ENCODE data around the gene HMX1. TPM values are rescaled to one million over a fixed set of nuclear protein-coding genes. Genes with fewer than 3 reads are reported as not detected.

HMX1 gene
- total and polyA plus RNA-seq, 10 of the 15 experiments (the other 5 are each of a cell fraction or from before 2014, with no cell fraction given), result not detected

DNA sequence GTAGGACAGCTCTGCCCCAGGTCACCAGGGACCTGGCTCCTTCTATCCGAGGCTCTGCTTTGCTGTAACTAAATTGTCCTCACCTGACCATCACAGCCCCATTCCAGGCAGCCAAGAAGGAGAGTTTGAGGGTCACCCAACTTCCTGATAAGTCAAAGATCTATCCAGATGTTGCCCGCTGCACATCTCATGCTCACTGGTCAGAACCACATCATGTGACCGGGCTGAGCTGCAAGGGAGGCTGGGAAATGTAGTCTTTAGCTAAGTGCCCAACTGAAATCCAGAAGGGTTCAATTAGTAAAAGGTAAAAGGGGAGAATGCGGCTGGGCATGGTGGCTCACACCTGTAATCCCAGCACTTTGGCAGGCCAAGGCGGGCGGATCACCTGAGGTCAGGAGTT lies 18.4 kb downstream of the HMX1 start (continued):
- TF ChIP-seq YY1 (IDR thresholded peaks at IDR 0.05; ENCODE audit: low read depth, low read length), result no peak

DNA sequence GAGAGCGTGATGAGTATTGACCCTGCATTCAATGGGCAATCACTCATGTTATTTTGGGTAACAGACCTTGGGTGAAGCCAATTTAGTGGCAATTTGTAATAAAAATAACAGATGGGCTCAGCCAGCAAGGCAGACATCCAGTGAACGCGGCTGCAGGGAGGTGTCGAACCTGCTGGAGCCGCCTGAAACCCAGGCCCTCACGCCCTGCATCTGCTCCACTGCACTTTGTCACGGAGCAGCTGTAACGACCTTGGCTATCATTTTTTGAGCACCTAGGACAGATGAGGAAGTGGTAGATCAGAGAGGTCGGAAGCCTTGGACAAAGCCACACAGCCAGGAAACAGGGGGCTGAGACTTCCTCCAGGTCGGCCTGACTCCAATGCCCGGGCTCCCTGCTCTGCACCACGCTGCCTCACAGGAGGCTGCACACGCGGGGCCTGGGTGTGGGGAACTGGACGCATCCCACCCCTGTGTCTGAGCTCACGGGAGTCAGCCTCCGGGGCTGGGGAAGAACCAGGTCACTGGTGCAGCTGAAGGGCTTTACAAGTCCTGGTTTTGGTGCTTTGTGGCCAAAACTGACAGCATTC lies 19.4 kb downstream of the HMX1 start:
- ChIA-PET RAD21 (ENCODE audit: unreplicated experiment) (no interaction called here), SMC1A (ENCODE audit: uncharacterized antibody, unreplicated experiment) (no interaction called here), POLR2A (no interaction called here), CTCF (no interaction called here)
- no peak for ATAC-seq
- Histone ChIP-seq H3K9me3 (replicated peaks; ENCODE audit: control insufficient read depth, insufficient read depth, low read length) (no peaks in the 10 kb centered on the region; the same call in 2 of the 3 replicates), H3K4me2 (ENCODE audit: control insufficient read depth, insufficient read depth) (no peak overlapping the region), H3K4me3 (no peak overlapping the region), H3K9ac (ENCODE audit: control insufficient read depth, insufficient read depth, low read length) (no peak overlapping the region), H2AFZ (ENCODE audit: control insufficient read depth, low read depth, low read length) (no peak overlapping the region), H3K4me1 (ENCODE audit: control insufficient read depth, insufficient read depth, low read length) (no peaks in the 10 kb centered on the region), H3K27me3 (replicated peaks in 1 of 2; ENCODE audit: control insufficient read depth in 2 of 2, insufficient read depth in 2 of 2, low read length in 1 of 2) (no peaks in the 10 kb centered on the region), H4K20me1 (ENCODE audit: control insufficient read depth, insufficient read depth) (no peaks in the 10 kb centered on the region), H3K36me3 (ENCODE audit: control insufficient read depth in 2 of 2, insufficient read depth in 2 of 2, low read length in 1 of 2) (no peaks in the 10 kb centered on the region), H3K79me2 (ENCODE audit: control insufficient read depth, insufficient read depth, low read length) (no peaks in the 10 kb centered on the region), H3K27ac (ENCODE audit: control insufficient read depth, insufficient read depth) (no peak overlapping the region)
- no peak for FAIRE-seq
- no TSS peak for BruUV-seq (replicated peaks)
- DNase-seq (ENCODE audit: low read depth, low spot score), result no peak
- TF ChIP-seq HDGF (IDR thresholded peaks at IDR 0.05), result no peak
- TF ChIP-seq, protein P1, sequence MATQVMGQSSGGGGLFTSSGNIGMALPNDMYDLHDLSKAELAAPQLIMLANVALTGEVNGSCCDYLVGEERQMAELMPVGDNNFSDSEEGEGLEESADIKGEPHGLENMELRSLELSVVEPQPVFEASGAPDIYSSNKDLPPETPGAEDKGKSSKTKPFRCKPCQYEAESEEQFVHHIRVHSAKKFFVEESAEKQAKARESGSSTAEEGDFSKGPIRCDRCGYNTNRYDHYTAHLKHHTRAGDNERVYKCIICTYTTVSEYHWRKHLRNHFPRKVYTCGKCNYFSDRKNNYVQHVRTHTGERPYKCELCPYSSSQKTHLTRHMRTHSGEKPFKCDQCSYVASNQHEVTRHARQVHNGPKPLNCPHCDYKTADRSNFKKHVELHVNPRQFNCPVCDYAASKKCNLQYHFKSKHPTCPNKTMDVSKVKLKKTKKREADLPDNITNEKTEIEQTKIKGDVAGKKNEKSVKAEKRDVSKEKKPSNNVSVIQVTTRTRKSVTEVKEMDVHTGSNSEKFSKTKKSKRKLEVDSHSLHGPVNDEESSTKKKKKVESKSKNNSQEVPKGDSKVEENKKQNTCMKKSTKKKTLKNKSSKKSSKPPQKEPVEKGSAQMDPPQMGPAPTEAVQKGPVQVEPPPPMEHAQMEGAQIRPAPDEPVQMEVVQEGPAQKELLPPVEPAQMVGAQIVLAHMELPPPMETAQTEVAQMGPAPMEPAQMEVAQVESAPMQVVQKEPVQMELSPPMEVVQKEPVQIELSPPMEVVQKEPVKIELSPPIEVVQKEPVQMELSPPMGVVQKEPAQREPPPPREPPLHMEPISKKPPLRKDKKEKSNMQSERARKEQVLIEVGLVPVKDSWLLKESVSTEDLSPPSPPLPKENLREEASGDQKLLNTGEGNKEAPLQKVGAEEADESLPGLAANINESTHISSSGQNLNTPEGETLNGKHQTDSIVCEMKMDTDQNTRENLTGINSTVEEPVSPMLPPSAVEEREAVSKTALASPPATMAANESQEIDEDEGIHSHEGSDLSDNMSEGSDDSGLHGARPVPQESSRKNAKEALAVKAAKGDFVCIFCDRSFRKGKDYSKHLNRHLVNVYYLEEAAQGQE (IDR thresholded peaks at IDR 0.05; ENCODE audit: low read depth, low read length), result no peak
- no peak for TF ChIP-seq CBX5 (IDR thresholded peaks at IDR 0.05; ENCODE audit: low read depth)
- TF ChIP-seq ZNF622 (IDR thresholded peaks at IDR 0.05), result no peak
- no peak for TF ChIP-seq ZNF24 (IDR thresholded peaks at IDR 0.05)
- no peak for TF ChIP-seq WRNIP1 (IDR thresholded peaks at IDR 0.05; ENCODE audit: borderline replicate concordance, low read depth, low read length)
- no peak for TF ChIP-seq RUNX3 (IDR thresholded peaks at IDR 0.05; ENCODE audit: low read length)
- no peak for TF ChIP-seq EP300 (IDR thresholded peaks at IDR 0.05; ENCODE audit: borderline replicate concordance in 1 of 2, control insufficient read depth in 1 of 2, low read depth in 2 of 2, low read length in 2 of 2)
- TF ChIP-seq, protein P2, sequence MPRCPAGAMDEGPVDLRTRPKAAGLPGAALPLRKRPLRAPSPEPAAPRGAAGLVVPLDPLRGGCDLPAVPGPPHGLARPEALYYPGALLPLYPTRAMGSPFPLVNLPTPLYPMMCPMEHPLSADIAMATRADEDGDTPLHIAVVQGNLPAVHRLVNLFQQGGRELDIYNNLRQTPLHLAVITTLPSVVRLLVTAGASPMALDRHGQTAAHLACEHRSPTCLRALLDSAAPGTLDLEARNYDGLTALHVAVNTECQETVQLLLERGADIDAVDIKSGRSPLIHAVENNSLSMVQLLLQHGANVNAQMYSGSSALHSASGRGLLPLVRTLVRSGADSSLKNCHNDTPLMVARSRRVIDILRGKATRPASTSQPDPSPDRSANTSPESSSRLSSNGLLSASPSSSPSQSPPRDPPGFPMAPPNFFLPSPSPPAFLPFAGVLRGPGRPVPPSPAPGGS (IDR thresholded peaks at IDR 0.05; ENCODE audit: borderline replicate concordance, insufficient read depth, low read depth, low read length, poor library complexity, severe bottlenecking), result no peak
- TF ChIP-seq KLF5 (IDR thresholded peaks at IDR 0.05; ENCODE audit: partially characterized antibody), result no peak
- TF ChIP-seq, protein P3, sequence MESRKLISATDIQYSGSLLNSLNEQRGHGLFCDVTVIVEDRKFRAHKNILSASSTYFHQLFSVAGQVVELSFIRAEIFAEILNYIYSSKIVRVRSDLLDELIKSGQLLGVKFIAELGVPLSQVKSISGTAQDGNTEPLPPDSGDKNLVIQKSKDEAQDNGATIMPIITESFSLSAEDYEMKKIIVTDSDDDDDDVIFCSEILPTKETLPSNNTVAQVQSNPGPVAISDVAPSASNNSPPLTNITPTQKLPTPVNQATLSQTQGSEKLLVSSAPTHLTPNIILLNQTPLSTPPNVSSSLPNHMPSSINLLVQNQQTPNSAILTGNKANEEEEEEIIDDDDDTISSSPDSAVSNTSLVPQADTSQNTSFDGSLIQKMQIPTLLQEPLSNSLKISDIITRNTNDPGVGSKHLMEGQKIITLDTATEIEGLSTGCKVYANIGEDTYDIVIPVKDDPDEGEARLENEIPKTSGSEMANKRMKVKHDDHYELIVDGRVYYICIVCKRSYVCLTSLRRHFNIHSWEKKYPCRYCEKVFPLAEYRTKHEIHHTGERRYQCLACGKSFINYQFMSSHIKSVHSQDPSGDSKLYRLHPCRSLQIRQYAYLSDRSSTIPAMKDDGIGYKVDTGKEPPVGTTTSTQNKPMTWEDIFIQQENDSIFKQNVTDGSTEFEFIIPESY (IDR thresholded peaks at IDR 0.05), result no peak
- TF ChIP-seq MTA2 (IDR thresholded peaks at IDR 0.05; ENCODE audit: low read depth), result no peak
- no peak for TF ChIP-seq SMAD5 (IDR thresholded peaks at IDR 0.05; ENCODE audit: low read depth)
- TF ChIP-seq GABPA (IDR thresholded peaks at IDR 0.05; ENCODE audit: low read depth), result no peak
- WGBS (ENCODE audit: insufficient coverage, insufficient replicate concordance, low lambda C conversion rate, missing lambda C conversion rate), result 26% methylated on average over 17 of the region's 17 CpGs
- in situ Hi-C loops (cut with MboI) (no loop called here), intact Hi-C loops (cut with micrococcal nuclease; ENCODE audit: unreplicated experiment) (no loop called here)
